HG02938 (cell line): ENCODE measurements around the gene NBEA.

ENCODE experiments used
- ATAC-seq: cut with Tn5 transposase; IDR thresholded peaks from one replicate; pipeline ENCODE4 v1.9.1; 2021; ENCODE audit warnings: mild to moderate bottlenecking, moderate library complexity; ENCODE audit not compliant: unreplicated experiment

The NBEA gene

GRCh38 chr13:35694549-35695447 lies 752.7 kb downstream of the NBEA start:
- ATAC-seq = no peak

GRCh38 chr13:35695448-35695770 lies 753.3 kb downstream of the NBEA start:
- no peak for ATAC-seq

GRCh38 chr13:35697186-35697730 lies 755.2 kb downstream of the NBEA start:
- ATAC-seq = no peak

DNA sequence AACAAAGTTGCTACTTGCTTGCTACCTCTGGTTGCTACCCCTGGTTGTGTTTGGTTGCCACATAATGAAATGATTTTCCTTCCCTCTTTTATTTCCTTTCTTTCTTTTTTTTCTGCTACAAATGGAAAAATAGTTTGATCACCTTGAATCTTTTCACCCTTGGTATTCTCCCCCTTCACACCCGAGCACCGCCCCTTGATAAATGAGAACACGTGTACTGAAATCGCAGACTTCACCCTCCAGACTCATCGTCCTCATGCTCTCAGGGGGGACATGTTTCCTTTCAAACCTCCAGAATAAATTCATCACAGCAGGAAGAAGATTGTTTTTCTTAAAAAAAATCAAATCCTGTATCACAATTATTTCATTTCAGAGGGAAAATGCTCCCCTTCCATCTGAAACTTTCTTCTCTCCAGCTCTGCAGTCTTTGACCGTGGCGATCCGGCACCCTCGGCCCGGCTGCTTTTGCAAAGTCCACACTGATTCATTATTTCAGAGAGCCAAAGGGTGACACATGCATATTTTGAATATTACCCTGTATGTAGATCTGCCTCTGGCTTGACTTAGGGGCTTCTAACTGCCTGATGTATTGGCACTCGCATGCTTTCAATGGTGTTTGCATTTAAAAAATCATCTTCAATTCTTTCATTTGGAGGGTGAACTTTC lies 757.0 kb downstream of the NBEA start:
- no peak for ATAC-seq

- ATAC-seq = no peak
Measured at GRCh38 chr13:35699825-35700510, 757.9 kb downstream of the NBEA start.

DNA sequence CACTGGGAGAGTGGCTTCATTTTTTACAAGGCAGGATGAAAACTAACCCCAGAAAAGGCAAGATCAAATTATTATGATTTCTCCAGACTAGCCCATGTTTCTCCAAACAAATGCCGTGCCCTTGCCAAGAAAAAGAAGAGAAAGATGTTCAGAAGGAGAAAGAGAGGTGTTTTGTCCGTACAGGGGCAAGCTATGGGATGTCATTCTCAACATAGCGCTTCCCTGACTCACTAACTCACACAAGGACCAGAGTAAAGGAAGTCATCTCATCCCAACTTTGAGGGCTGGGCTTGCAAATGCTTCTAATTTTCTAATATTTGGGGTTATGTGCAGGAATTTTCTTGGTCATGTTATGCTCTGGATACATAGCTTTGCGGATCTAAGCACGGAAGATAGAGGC lies 758.6 kb downstream of the NBEA start:
- ATAC-seq = no peak

- no peak for ATAC-seq
Measured at GRCh38 chr13:35702316-35702715, 760.2 kb downstream of the NBEA start.

DNA sequence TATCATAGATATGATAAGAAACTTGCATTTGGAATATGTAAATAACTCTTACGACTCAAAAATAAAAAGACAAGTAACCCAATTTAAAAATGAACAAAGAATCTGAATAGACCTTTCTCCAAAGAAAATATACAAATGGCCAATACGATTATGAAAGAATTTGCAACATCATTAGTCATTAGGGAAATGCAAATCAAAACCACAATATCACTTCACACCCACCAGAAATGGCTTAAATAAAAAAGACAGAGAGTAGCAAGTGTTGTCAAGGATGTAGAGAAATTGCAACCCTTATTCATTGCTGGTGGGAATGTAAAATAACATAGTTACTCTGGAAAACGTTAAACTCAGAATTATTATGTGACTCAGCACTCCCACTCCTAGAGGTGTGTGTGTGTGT lies 761.0 kb downstream of the NBEA start:
- no peak for ATAC-seq

- no peak for ATAC-seq
Measured at GRCh38 chr13:35704331-35704730, 762.3 kb downstream of the NBEA start.

DNA sequence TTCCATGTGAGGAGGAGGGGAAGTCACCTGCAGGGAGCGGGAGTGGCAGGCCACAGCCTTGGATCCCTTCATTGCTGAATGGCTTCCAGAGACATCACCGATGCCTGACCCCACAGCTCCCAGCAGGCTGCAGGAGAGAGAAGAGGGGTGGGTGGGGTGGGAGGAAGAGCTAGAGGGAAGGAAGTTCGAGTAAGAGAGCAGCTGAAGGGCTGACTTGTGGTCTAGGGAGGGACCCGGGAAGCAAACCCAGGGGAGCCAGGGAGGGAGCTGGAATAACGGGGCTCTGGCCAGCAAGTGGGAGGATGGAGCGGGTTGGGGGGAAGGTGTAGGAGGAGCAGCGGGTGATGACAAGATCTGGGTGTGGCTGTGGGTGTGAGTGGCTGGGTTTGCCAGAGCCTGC lies 764.2 kb downstream of the NBEA start:
- no peak for ATAC-seq

GRCh38 chr13:35706721-35707120 lies 764.7 kb downstream of the NBEA start:
- no peak for ATAC-seq

DNA sequence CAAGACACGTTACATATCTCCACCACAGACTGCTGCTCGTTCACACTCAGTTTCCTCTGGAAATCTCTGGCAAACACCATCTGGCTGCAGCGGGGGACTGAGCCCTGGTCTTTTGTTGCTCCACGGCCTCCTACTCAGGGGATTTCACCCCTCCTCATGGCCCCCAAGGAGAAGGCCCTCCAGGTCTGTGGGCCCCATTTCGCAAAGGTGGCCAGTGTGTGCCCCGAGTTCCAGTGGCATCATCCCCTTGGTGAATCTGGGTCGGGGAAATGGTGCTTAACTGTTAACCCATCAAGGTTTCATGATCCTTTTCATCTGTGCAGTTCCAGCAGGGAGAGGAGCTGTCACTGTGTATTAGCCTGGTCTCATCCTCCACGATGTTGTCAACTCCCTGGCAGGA lies 769.8 kb downstream of the NBEA start:
- ATAC-seq = no peak

DNA sequence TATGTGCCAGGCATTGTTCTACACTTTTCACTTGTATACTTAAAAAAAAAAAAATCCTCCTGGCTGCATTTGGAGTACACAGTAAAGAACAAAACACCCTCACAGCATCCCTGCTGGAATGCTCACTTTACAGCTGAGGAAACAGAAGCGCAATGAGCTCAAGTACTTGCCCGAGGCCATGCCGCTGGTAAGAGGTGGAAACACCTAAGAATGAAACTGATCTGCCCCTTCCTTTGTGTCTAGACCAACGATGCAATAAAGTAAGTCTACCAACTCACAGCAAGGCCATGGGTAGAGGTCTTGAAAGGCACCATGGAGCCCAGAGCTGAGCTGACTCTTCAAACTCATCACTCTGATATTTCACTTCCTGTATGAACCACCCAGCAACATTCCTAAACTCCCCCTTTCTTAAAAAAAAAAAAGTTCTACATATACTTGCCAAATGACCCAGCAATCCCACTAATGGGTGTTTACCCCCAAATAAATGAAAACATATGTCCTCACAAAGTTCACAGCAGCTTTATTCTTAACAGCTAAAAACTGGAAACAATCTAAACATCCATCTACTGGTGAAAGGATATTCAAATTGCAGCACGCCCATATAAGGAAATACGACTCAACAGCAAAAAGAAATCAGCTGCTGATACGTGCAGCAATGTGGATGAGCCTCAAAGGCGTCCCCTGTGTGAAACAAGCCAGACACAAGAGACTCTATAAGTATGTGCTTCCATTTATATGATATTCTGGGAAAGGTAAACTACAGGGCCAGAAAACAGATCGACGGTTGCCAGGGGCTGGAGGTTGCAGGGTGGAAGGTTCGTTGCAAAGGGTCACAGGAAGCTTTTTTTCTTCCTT lies 771.1 kb downstream of the NBEA start:
- ATAC-seq = no peak

GRCh38 chr13:35714121-35714520 lies 772.1 kb downstream of the NBEA start:
- ATAC-seq = no peak

DNA sequence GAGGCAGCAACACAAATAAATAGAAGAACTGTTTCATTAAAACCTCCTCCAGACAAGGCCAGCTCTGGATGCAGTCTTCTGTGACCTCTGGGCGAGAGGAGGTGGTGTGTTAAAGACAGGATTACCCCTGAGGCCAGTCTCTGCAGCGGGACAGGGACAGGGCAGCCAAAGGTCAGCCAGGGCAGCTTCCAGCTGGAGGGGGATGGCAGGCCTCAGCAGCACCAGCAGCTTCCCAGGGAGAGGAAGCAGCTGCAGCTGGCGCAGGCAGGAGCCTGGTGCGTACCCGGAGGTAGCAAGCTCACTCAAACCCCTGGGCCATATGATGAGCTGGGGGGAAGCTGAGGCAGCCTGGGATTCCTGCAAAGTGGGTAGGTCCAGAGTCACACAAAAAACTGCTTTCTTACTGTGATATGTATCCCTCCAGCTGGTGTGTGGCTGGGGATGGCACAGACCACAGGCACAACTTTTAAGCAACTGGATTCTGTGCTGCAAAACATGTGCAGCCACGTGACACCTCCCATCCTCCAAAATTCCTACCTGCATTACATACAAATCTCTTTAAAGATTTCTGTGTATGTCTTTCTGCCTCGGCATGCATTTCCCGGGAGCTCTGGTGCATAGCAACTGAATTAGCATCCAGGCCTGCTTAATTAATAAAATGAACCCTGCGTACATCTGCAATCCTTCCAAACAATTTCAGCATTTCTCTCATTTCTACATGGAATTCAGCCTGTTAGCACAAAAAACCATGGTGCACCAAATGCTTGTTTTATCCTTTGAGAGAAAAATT lies 772.7 kb downstream of the NBEA start:
- no peak for ATAC-seq

GRCh38 chr13:35716186-35716585 lies 774.1 kb downstream of the NBEA start:
- no peak for ATAC-seq

- no peak for ATAC-seq
Measured at GRCh38 chr13:35716729-35717128, 774.7 kb downstream of the NBEA start.

GRCh38 chr13:35718084-35718483 lies 776.0 kb downstream of the NBEA start:
- ATAC-seq = no peak

GRCh38 chr13:35720290-35720689 lies 778.2 kb downstream of the NBEA start:
- ATAC-seq = no peak
